Stimulated activated CD4-positive, alpha-beta T cell treated with anti-CD3 and anti-CD28 coated beads, Interleukin-2, amount 100 ng/mL, for 24 hours (primary cell): Measurements from ENCODE around the gene CD99L2.
"Not testable (repeated sequence)": the region's sequence is repeated elsewhere in the genome, so short reads cannot be mapped to it uniquely, and the experiment has no call there.

Experiments used
- DNase-seq, 2 donors: peaks; one replicate each; pipeline ENCODE4 v3.0.0-alpha.2; 2020

CD99L2 gene

DNA sequence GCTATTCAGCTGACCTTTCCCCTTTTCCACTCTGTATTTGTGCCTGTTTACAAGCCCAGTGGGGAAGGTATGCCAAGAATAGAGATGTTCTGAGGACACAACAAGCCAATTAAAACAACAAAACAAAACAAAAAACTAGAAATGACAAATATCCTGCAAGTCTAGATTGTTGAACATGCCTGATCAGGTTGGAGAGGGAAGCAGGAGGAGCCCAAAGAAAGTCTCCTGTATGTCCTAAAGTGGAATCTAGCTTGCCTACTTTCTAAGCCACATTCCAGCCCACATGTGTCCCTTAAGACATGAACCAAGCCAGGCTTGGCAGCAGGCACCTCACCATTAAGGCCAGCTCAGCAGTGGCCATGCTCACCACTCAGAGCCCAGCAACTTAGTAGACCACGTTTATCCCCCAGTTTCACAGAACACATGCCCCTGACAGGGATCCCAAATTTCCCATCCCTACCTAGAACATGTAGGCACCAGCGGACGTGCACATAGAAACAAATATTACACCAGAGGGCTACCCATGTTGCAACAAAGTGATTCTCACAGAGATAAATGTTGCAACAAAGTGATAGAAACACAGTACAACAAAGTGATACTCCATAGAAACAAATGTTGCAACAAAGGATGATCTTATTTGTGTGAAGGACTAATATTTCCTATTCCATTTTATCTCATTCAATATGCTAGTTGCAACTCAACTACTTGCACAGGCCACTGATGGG, 48.3 kb downstream of the CD99L2 start:
- no peak for DNase-seq

- no peak for DNase-seq
Observed at GRCh38 chrX:150849486-150849885, 49.0 kb downstream of the CD99L2 start.

GRCh38 chrX:150848914-150849365, 49.5 kb downstream of the CD99L2 start:
- no peak for DNase-seq

DNA sequence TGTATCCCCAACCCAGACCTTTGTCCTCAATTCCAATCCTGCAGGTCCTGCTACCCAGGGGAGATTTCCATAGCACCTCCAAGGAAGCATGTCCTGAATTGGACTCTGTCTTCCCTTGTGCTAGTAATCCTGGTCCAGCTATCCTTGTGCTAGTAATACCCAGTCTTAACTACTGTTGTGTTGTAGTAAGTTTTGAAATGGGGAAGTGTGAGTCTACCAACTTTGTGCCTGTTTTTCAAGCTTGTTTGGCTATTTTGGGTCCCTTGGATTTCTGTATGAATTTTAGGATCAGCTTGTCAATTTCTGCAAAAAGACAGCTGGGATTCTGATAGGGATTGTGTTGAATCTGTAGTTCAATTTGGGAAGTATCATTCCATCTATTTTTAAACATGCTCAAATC, 51.4 kb downstream of the CD99L2 start:
- DNase-seq, result no peak

GRCh38 chrX:150846130-150846529, 52.3 kb downstream of the CD99L2 start:
- no peak for DNase-seq

- no peak for DNase-seq
Observed at GRCh38 chrX:150845091-150845490, 53.4 kb downstream of the CD99L2 start.

DNA sequence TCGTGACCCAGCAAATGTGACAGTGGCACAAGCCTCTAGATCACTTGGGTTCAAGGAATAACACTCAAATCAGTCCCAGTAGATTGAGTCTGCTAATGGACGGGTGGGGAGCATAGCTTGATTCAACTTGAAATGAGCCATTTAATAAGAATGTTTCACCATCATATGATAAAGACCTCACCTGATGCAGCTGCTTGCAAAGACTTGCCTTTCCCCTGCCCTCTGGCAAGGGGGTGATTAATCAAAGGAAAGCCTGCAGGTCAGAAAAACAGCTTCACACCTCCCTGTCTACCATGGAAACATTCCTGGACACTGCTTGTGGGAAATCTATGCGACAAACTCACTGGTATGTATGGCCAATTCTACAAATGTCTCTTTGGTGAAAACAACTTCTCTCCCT, 54.5 kb downstream of the CD99L2 start:
- DNase-seq, result no peak

DNA sequence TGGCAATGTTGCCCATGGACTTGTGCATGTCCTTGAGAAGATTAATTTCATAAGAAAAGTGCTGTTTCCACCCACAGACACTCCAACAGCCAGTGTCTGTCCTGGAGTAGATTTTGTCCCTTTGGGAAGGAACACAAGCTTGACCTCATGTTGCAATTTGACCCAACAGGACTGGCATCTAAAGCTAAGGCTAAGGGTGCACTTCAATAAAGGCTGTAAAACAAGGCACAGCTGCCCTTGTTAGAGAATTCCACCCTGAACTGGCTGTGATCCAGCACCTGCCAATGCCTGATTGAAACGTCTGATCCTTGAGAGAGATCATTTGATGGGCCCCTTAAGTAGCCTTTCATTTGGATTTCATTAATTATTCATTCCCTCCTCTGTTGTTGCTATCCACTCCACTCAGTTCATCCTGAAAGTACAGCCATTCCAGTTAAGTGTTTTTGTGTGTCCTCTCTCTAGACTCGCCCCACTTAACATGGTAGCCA, 56.2 kb downstream of the CD99L2 start:
- DNase-seq, result no peak

DNA sequence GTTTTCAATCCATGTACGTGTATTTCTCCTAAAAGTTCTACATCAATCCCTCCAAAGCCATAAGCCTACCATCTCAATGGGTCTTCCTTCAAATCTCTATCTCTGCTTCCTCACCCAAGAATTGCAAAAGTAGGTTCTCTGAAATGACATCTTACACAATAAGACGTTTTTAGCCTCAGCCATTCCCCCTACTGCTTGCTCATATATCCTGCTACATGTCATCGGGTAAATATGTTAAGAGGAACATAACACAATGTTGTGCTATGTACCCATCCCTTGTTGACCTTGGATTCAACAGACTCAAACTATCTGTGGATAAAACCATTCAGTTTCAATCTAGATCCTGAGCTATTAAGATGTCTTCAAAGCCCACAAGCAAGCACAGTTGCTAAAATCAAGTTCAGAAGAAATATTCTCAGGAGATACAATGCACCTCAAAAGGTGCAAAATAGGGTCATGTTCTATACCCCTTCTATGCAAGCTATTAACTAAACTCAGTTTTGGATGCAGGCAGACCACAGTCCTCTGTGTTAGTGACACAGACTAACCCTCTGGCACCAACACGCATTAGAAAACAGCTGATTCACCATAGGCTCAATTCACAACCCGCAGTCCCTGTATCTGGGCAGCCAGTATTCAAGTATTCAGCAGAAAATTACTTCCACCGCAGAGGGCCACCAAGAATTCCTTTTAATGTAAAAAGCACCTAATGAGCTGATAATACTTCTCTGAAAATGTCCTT, 56.8 kb downstream of the CD99L2 start:
- DNase-seq, result no peak

GRCh38 chrX:150837845-150838244, 60.6 kb downstream of the CD99L2 start:
- DNase-seq, result no peak

DNA sequence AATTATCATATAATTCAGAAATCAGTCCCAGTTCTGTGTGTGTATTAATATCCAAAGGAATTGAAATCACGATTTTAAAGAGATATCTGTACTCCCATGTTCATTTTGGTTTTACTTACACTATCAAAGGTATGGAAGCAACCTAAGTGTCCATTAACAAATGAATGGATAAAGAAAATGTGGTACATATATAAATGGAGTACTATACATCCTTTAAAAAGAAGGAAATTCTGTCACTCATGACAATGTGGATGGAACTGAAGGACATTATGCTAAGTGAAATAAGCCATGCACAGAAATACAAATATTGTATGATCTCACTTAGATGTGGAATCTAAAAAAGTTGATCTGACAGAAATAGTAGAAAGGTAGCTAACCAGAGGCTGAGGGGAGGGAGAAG, 63.8 kb downstream of the CD99L2 start:
- no peak for DNase-seq

DNA sequence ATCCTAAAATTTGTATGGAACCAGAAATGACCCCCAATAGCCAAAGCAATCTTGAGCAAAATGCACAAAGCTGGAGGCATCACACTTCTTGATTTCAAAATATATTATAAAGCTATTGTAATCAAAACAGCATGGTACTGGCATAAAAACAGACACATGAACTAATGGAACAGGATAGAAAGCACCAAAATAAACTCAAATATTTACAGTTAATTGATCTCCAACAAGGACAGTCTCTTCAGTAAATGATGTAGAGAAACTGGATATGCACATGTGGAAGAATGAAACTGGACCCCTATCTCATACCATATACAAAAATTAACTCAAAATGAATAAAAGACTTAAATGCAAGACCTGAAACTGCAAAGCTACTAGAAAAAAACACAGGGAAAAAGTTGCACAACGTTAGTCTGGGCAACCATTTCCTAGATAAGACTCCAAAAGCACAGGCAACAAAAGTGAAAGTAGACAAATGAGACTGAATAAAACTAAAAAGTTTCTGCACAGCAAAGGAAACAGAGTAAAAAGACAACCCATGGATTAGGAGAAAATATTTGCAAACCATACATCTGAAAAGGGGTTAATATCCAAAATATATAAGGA, 64.9 kb downstream of the CD99L2 start:
- no peak for DNase-seq

DNA sequence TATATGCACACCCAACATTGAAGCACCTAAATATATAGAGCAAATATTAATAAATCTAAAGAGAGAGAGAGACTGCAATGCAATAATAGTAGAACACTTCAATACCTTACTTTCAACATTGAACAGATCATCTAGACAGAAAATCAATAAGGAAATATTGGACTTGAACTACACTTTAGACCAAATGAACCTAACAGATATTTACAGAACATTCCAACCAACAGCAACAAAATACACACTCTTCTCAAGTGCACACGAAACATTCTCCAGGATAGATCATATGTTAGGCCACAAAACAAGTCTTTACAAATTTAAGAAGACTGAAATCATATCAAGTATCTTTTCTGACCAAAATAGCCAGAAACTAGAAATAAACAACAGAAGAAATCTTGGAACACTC, 66.6 kb downstream of the CD99L2 start:
- DNase-seq, result no peak

- DNase-seq, result no peak
Observed at GRCh38 chrX:150828785-150829184, 69.7 kb downstream of the CD99L2 start.

- DNase-seq, result not testable (repeated sequence)
Observed at GRCh38 chrX:150824352-150824751, 74.1 kb downstream of the CD99L2 start.

GRCh38 chrX:150823826-150824225, 74.6 kb downstream of the CD99L2 start:
- not testable (repeated sequence) for DNase-seq

DNA sequence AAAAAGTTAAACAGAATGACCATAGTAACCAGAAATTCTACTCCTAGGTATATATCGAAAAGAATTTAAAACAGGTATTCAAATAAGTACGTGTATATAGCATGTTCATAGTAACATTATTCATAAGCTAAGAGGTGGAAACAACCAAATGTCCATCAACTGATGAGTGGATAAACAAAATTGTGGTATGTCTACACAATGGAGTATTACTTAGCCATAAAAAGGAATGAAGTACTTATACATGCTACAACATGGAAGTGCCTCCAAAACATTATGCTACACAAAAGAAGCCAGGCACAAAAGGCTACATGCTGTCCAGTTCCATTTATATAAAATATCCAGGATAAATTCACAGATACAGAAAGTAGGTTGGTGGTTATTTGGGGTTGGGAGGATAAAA, 76.5 kb downstream of the CD99L2 start:
- no peak for DNase-seq

DNA sequence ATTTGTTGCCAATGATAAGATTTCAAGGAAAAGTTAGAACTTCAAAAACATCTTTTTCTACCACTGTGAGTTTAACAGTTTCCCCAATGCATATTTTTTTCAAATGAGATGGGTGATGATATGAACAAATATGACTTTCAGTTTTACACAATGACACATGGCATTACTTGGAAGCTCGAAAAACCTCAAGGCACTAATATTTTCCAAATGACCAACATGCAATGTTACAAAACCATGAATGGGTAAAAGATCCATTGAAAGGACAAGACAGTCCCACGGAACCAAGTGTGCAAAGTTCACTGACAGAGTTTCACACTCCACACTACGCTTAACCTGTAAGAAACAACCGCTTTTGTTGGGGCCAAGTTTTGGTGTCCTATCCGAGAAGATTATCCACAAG, 84.5 kb downstream of the CD99L2 start:
- DNase-seq, result no peak

- no peak for DNase-seq
Observed at GRCh38 chrX:150806827-150807226, 91.6 kb downstream of the CD99L2 start.

GRCh38 chrX:150805736-150806135, 92.7 kb downstream of the CD99L2 start:
- DNase-seq, result no peak

- DNase-seq, result no peak
Observed at GRCh38 chrX:150792949-150793527, 105.4 kb downstream of the CD99L2 start.

GRCh38 chrX:150790021-150790420, 108.4 kb downstream of the CD99L2 start:
- DNase-seq, result no peak

- no peak for DNase-seq
Observed at GRCh38 chrX:150781677-150782076, 116.8 kb downstream of the CD99L2 start.

DNA sequence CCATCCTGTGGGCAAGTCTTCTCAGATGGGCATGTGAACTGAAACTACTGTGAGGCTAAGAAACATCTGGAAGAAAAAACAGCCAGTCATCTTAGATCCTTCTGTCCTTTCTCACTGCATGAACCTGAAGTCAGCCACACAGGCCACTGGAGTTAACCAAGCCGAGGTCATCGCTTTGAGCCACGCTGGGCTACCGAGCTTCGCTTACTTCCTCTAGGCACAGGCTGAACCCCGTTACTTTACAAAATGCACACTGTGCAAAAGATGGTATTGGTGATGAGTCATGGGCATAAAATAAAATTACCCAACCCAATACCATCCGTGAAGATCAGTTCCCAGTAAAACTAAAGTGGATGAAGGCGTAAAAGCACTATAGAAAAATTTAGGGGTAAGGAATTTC, 119.1 kb downstream of the CD99L2 start:
- no peak for DNase-seq
